A549 (cell line): ENCODE data around the gene DIP2C. TPM values are rescaled to one million over a fixed set of nuclear protein-coding genes. Genes with fewer than 3 reads are reported as not detected.

Source experiments
- ATAC-seq, 2 experiments: fragments of 200-7000 bp in 1 of 2; fragments of >200 bp in 1 of 2; cut with Nextera tagmentation in 1 of 2; cut with Tn5 transposase in 1 of 2; 3 replicates each; pipeline versions ENCODE4 v1.8.0 to v1.9.1; 2018 to 2020; ENCODE audit warnings: mild to moderate bottlenecking in 1 of 2, moderate library complexity in 1 of 2
- CTCF ChIA-PET: fragments of 300-600 bp; sonication (Branson Sonifier 250); formaldehyde crosslinking; extraction: SDS; loops from one replicate; lab custom pipeline; 2021; ENCODE audit warnings: antibody characterized with exemption, inconsistent platforms; lab: Yijun Ruan, JAX
- POLR2A ChIA-PET: fragments of 350-600 bp; formaldehyde crosslinking; extraction: SDS; loops from one replicate; lab custom pipeline; 2021; ENCODE audit warnings: antibody characterized with exemption, inconsistent platforms; lab: Yijun Ruan, JAX
- DNase-seq, 2 experiments: peaks; one replicate each; pipeline versions ENCODE4 v3.0.0 to v3.0.0-alpha.2; 2011 to 2016; ENCODE audit warnings: low read depth in 1 of 2, low spot score in 1 of 2
- FAIRE-seq: peaks from 2 replicates; lab custom pipeline; 2011; peaks lifted over from hg19 to GRCh38; lab: Jason Lieb, UNC
- H3K27ac ChIP-seq, 2 experiments: fragments of >200 bp; sonication (Bioruptor Twin); formaldehyde crosslinking; 3 replicates each; pipeline ENCODE4 v1.5.1; 2016 to 2017
- H3K4me1 ChIP-seq: fragments of >200 bp; sonication (Bioruptor Twin); formaldehyde crosslinking; 3 replicates; pipeline ENCODE4 v1.6.1; 2016
- H3K4me2 ChIP-seq: fragments of >200 bp; sonication (Bioruptor Twin); formaldehyde crosslinking; 3 replicates; pipeline ENCODE4 v1.6.1; 2016
- H3K4me3 ChIP-seq: fragments of >200 bp; sonication (Bioruptor Twin); formaldehyde crosslinking; 3 replicates; pipeline ENCODE4 v1.5.1; 2016
- H3K9me3 ChIP-seq: fragments of >200 bp; sonication (Bioruptor Twin); formaldehyde crosslinking; 3 replicates; pipeline ENCODE4 v1.6.1; 2016
- CBX8 ChIP-seq: fragments of 200-600 bp; sonication (generic); IDR thresholded peaks from 2 replicates; pipeline ENCODE4 v1.6.1; 2016
- CEBPB ChIP-seq, 2 experiments: fragments of >200 bp in 1 of 2; sonication (Bioruptor Twin) in 1 of 2; formaldehyde crosslinking in 1 of 2; IDR thresholded peaks; 2 replicates each; pipeline ENCODE4 v1.6.1; 2012 to 2016
- EHF ChIP-seq: fragments of 250-450 bp; sonication (Bioruptor Pico); IDR thresholded peaks from 2 replicates; pipeline ENCODE4 v1.5.0; 2020; ENCODE audit warnings: mild to moderate bottlenecking
- ELK1 ChIP-seq: fragments of 150-350 bp; IDR thresholded peaks from 2 replicates; pipeline ENCODE4 v1.6.1; 2014; ENCODE audit warnings: low read depth, mild to moderate bottlenecking, low read length
- FOSL2 ChIP-seq, 2 experiments: fragments of 450-650 bp in 1 of 2; fragments of >200 bp in 1 of 2; sonication (Bioruptor Twin) in 1 of 2; formaldehyde crosslinking; IDR thresholded peaks; 2 replicates each; pipeline versions ENCODE4 v1.5.0 to v1.6.1; 2016 to 2020; ENCODE audit warnings: mild to moderate bottlenecking in 1 of 2, moderate library complexity in 1 of 2
- FOXS1 ChIP-seq: fragments of 250-450 bp; sonication (Bioruptor Pico); IDR thresholded peaks from 2 replicates; pipeline ENCODE4 v1.5.0; 2020; ENCODE audit warnings: mild to moderate bottlenecking, moderate library complexity
- GATA3 ChIP-seq: IDR thresholded peaks from 2 replicates; pipeline ENCODE4 v1.6.1; 2012; ENCODE audit warnings: borderline replicate concordance
- HDAC2 ChIP-seq: fragments of 200-600 bp; sonication (generic); IDR thresholded peaks from 2 replicates; pipeline ENCODE4 v1.6.1; 2016
- HES2 ChIP-seq: fragments of >200 bp; sonication (Bioruptor Twin); formaldehyde crosslinking; IDR thresholded peaks from 2 replicates; pipeline ENCODE4 v1.6.1; 2016
- HEYL ChIP-seq: fragments of 250-450 bp; sonication (Bioruptor Pico); IDR thresholded peaks from 2 replicates; pipeline ENCODE4 v1.8.0; 2021; ENCODE audit warnings: mild to moderate bottlenecking, moderate library complexity
- HOXA7 ChIP-seq: fragments of 250-450 bp; sonication (Bioruptor Pico); IDR thresholded peaks from 2 replicates; pipeline ENCODE4 v1.5.0; 2020; ENCODE audit warnings: mild to moderate bottlenecking, moderate library complexity
- HOXB13 ChIP-seq: fragments of 250-450 bp; sonication (Bioruptor Pico); IDR thresholded peaks from 2 replicates; pipeline ENCODE4 v1.5.0; 2020; ENCODE audit warnings: low read depth, mild to moderate bottlenecking, moderate library complexity
- KDM1A ChIP-seq: fragments of 200-600 bp; sonication (generic); IDR thresholded peaks from 2 replicates; pipeline ENCODE4 v1.6.1; 2016; ENCODE audit warnings: low read depth, mild to moderate bottlenecking
- KDM5A ChIP-seq: fragments of 200-600 bp; sonication (generic); IDR thresholded peaks from 2 replicates; pipeline ENCODE4 v1.6.1; 2016; ENCODE audit warnings: antibody characterized with exemption, mild to moderate bottlenecking
- MAX ChIP-seq: IDR thresholded peaks from 2 replicates; pipeline ENCODE4 v1.6.1; 2012
- MYC ChIP-seq: IDR thresholded peaks from 2 replicates; pipeline ENCODE4 v1.6.1; 2012; ENCODE audit warnings: mild to moderate bottlenecking, inconsistent platforms, low read length, improper control_type of control experiment, borderline replicate concordance
- NPAS2 ChIP-seq: fragments of 250-450 bp; sonication (Bioruptor Pico); IDR thresholded peaks from 2 replicates; pipeline ENCODE4 v1.8.0; 2022; ENCODE audit warnings: mild to moderate bottlenecking, moderate library complexity, borderline replicate concordance
- PHF8 ChIP-seq: fragments of 200-600 bp; sonication (generic); IDR thresholded peaks from 2 replicates; pipeline ENCODE4 v1.6.1; 2016; ENCODE audit warnings: low read depth, mild to moderate bottlenecking, antibody characterized with exemption, moderate library complexity, borderline replicate concordance
- POLR2A ChIP-seq: IDR thresholded peaks from 2 replicates; pipeline ENCODE4 v1.6.1; 2012; ENCODE audit warnings: mild to moderate bottlenecking, low read length
- POLR2AphosphoS2 ChIP-seq: conservative IDR thresholded peaks from 2 replicates; pipeline ENCODE4 v1.6.1; 2012; ENCODE audit warnings: low read length, improper control_type of control experiment, inconsistent platforms
- RAD21 ChIP-seq, 2 experiments: fragments of >200 bp in 1 of 2; sonication (Bioruptor Twin) in 1 of 2; formaldehyde crosslinking in 1 of 2; IDR thresholded peaks in 1 of 2; conservative IDR thresholded peaks in 1 of 2; 2 replicates in 1 of 2; 3 replicates in 1 of 2; pipeline ENCODE4 v1.6.1; 2012 to 2018; ENCODE audit warnings: inconsistent platforms in 1 of 2
- RARB ChIP-seq: fragments of 250-450 bp; sonication (Bioruptor Pico); IDR thresholded peaks from 2 replicates; pipeline ENCODE4 v1.8.0; 2021; ENCODE audit warnings: mild to moderate bottlenecking, moderate library complexity
- SMC3 ChIP-seq: fragments of >200 bp; sonication (Bioruptor Twin); formaldehyde crosslinking; IDR thresholded peaks from 3 replicates; pipeline ENCODE4 v1.6.1; 2018; ENCODE audit warnings: inconsistent platforms
- SREBF2 ChIP-seq: fragments of 450-650 bp; IDR thresholded peaks from 2 replicates; pipeline ENCODE4 v1.6.1; 2014; ENCODE audit warnings: mild to moderate bottlenecking, moderate library complexity
- TP53 ChIP-seq: fragments of 250-450 bp; sonication (Bioruptor Pico); IDR thresholded peaks from 2 replicates; pipeline ENCODE4 v1.5.0; 2021; ENCODE audit warnings: mild to moderate bottlenecking, moderate library complexity
- ZC3H11A ChIP-seq: fragments of 450-650 bp; IDR thresholded peaks from 2 replicates; pipeline ENCODE4 v1.6.1; 2014; ENCODE audit warnings: antibody characterized with exemption, mild to moderate bottlenecking
- ZSCAN20 ChIP-seq: fragments of 250-450 bp; sonication (Bioruptor Pico); IDR thresholded peaks from 2 replicates; pipeline ENCODE4 v1.8.0; 2022; ENCODE audit warnings: mild to moderate bottlenecking, moderate library complexity
- WGBS: methylation state at CpG from one replicate; pipeline ENCODE4 v1.1.6; 2017; ENCODE audit errors: missing lambda C conversion rate; 5-methylcytosine and 5-hydroxymethylcytosine counted together
- polyA plus RNA-seq, 4 experiments: library from polyadenylated mRNA; depleted of rRNA in 3 of 4; stranded (reverse); fragments of >200 nt; fragmentation: RNase III in 1 of 4; extraction: RNeasy Plus Mini Kit Qiagen cat#74134 plus additional on column Dnase treatment in 1 of 4; gene quantifications; 2 replicates in 3 of 4; 3 replicates in 1 of 4; pipeline ENCODE4 v1.2.3, GENCODE V29; 2011 to 2017
- TF ChIP-seq, protein P1 (sequence below): fragments of 250-450 bp; sonication (Bioruptor Pico); IDR thresholded peaks from 2 replicates; pipeline ENCODE4 v1.5.0; 2020; ENCODE audit warnings: low read depth, mild to moderate bottlenecking, moderate library complexity
- TF ChIP-seq, protein P2 (sequence below): fragments of >200 bp; sonication (Bioruptor Twin); formaldehyde crosslinking; IDR thresholded peaks from 3 replicates; pipeline ENCODE4 v1.6.1; 2016
- TF ChIP-seq, protein P3 (sequence below): IDR thresholded peaks from 2 replicates; pipeline ENCODE4 v1.6.1; 2012

Gene DIP2C
- polyA plus RNA-seq, 2 of the 4 experiments (the other 2 are of a cell fraction) = 3.7 to 5.0 TPM

GRCh38 chr10:378930-379704 is 310.4 kb downstream of the DIP2C start:
- Histone ChIP-seq H3K4me1 (peaks cover 2% of the 10 kb centered on the region), H3K27ac (no peak overlapping the region), H3K4me2 (no peak overlapping the region), H3K9me3 (peaks cover 6% of the 10 kb centered on the region; the same call in 1 of the 3 replicates), H3K4me3 (no peak overlapping the region)
- CTCF ChIA-PET = no interaction called here
- ATAC-seq (no peak), DNase-seq (no peak), FAIRE-seq (no peak)
- WGBS = 83% methylated on average over 9 of the region's 16 CpGs
- TF ChIP-seq CEBPB (IDR thresholded peaks at IDR 0.05) = no peak
- TF ChIP-seq NPAS2 = no peak
- no peak for TF ChIP-seq ZSCAN20 (CRISPR knock-in tag)
- no peak for TF ChIP-seq HOXA7 (CRISPR knock-in tag)
- TF ChIP-seq PHF8 = no peak
- TF ChIP-seq, protein P1, sequence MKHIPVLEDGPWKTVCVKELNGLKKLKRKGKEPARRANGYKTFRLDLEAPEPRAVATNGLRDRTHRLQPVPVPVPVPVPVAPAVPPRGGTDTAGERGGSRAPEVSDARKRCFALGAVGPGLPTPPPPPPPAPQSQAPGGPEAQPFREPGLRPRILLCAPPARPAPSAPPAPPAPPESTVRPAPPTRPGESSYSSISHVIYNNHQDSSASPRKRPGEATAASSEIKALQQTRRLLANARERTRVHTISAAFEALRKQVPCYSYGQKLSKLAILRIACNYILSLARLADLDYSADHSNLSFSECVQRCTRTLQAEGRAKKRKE (CRISPR knock-in tag) = no peak
- TF ChIP-seq HOXB13 (CRISPR knock-in tag) = no peak
- TF ChIP-seq HES2 = no peak
- TF ChIP-seq SREBF2 = no peak
- TF ChIP-seq HDAC2 = no peak
- TF ChIP-seq POLR2AphosphoS2 = no peak
- no peak for TF ChIP-seq HEYL (CRISPR knock-in tag)
- no peak for TF ChIP-seq CBX8
- TF ChIP-seq TP53 = no peak
- TF ChIP-seq FOSL2 (IDR thresholded peaks at IDR 0.05) = no peak
- TF ChIP-seq FOSL2 (CRISPR knock-in tag; IDR thresholded peaks at IDR 0.05) = no peak
- no peak for TF ChIP-seq MAX
- POLR2A ChIA-PET = no interaction called here

GRCh38 chr10:378230-378929 is 311.1 kb downstream of the DIP2C start:
- ATAC-seq (no peak), FAIRE-seq (peak; percentile 81)
- POLR2A ChIA-PET = no interaction called here

DNA sequence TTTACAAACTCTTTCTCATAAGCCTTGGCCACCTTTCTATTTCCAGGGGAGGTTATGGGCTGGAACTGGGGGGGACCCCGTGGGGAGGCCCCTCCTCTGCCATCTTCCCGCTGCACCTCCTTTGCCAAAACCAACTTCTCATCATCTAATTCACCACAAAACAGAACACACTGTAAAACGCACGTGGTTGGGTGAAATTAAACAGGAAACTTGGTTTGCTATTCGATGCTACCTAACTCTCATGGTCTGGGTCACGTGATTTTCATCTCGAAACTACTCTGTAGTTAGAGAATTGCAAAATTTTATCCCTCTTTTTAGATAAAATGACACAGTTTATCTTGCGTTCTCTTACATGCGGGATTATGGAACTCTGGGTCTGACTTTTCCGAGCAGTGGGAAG is 312.2 kb downstream of the DIP2C start:
- POLR2A ChIA-PET = no interaction called here
- CTCF ChIA-PET = interaction anchor here (1.0 kb wide), 1 partner anchor 26 kb away, joined by 3 read pairs; no protein-coding TSS in a partner anchor
- no peak overlapping the region for H3K4me2 ChIP-seq
- WGBS = 79% methylated on average over 10 of the region's 10 CpGs
- no peak overlapping the region for H3K4me3 ChIP-seq
- ATAC-seq = no peak
- H3K4me1 ChIP-seq = peaks cover 21% of the 10 kb centered on the region
- H3K9me3 ChIP-seq = peaks cover 6% of the 10 kb centered on the region; the same call in 1 of the 3 replicates
- no peak overlapping the region for H3K27ac ChIP-seq
- no peak for FAIRE-seq
- DNase-seq = no peak
- TF ChIP-seq SMC3 = no peak
- TF ChIP-seq, protein P2, sequence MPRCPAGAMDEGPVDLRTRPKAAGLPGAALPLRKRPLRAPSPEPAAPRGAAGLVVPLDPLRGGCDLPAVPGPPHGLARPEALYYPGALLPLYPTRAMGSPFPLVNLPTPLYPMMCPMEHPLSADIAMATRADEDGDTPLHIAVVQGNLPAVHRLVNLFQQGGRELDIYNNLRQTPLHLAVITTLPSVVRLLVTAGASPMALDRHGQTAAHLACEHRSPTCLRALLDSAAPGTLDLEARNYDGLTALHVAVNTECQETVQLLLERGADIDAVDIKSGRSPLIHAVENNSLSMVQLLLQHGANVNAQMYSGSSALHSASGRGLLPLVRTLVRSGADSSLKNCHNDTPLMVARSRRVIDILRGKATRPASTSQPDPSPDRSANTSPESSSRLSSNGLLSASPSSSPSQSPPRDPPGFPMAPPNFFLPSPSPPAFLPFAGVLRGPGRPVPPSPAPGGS = no peak
- TF ChIP-seq EHF (CRISPR knock-in tag) = no peak
- TF ChIP-seq HEYL (CRISPR knock-in tag) = no peak
- TF ChIP-seq, protein P3, sequence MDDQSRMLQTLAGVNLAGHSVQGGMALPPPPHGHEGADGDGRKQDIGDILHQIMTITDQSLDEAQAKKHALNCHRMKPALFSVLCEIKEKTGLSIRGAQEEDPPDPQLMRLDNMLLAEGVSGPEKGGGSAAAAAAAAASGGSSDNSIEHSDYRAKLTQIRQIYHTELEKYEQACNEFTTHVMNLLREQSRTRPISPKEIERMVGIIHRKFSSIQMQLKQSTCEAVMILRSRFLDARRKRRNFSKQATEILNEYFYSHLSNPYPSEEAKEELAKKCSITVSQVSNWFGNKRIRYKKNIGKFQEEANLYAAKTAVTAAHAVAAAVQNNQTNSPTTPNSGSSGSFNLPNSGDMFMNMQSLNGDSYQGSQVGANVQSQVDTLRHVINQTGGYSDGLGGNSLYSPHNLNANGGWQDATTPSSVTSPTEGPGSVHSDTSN = no peak
- no peak for TF ChIP-seq MYC
- no peak for TF ChIP-seq ZC3H11A
- no peak for TF ChIP-seq GATA3
- TF ChIP-seq FOXS1 (CRISPR knock-in tag) = no peak
- TF ChIP-seq KDM1A = no peak
- no peak for TF ChIP-seq RARB (CRISPR knock-in tag)
- TF ChIP-seq KDM5A = no peak

More at GRCh38 chr10:378230-378929, 311.1 kb downstream of the DIP2C start:
- peaks cover 6% of the 10 kb centered on the region; the same call in 1 of the 3 replicates for H3K9me3 ChIP-seq
- H3K4me1 ChIP-seq = peaks cover 10% of the 10 kb centered on the region
- no peak overlapping the region for H3K27ac ChIP-seq
- H3K4me3 ChIP-seq = no peak overlapping the region
- CTCF ChIA-PET = no interaction called here
- 79% methylated on average over 14 of the region's 14 CpGs for WGBS
- TF ChIP-seq POLR2A (no peak), ELK1 (no peak), RAD21 (conservative IDR thresholded peaks at IDR 0.05 in 1 of 2, IDR thresholded peaks at IDR 0.05 in 1 of 2) (no peak)
- TF ChIP-seq, all 56 proteins: peak for 0
- no peak overlapping the region for H3K4me2 ChIP-seq
- DNase-seq = no peak
